ENCODE data around the gene C8A. TPM values are rescaled to one million over a fixed set of nuclear protein-coding genes. Genes with fewer than 3 reads are reported as not detected.

Gene C8A
- total RNA-seq, 1 experiment from 2014 or later, result not detected

DNA sequence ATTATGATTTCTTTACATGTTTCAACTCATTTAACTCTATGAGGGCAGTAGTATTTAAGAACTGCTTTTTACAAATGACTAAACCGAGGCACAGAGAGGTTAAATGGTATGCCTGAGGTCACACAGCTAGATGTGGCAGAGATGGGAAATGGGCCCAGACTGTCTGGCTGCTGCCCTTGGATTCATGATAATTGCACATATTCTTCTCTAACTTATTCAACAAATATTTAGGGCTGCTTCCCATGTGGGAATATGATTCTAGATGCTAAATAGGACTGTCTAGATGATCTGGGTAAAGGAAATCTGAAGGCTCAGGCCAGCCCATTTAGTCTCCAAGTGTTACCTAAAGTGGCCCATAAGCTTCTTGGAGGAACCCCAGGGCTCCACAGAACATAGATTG is 26.2 kb downstream of the C8A start:
- Mint-ChIP-seq H3K36me3 (ENCODE audit: insufficient read depth, unreplicated experiment) (no peaks in the 10 kb centered on the region), H3K4me3 (ENCODE audit: low read depth, unreplicated experiment) (no peak overlapping the region), H3K27ac (ENCODE audit: unreplicated experiment) (no peak overlapping the region), H3K9me3 (ENCODE audit: low read depth, unreplicated experiment) (peaks cover 4% of the 10 kb centered on the region), H3K27me3 (ENCODE audit: unreplicated experiment) (no peaks in the 10 kb centered on the region), H3K4me1 (ENCODE audit: low read depth, unreplicated experiment) (no peaks in the 10 kb centered on the region)
- BruUV-seq (replicated peaks), result no TSS peak
- DNase-seq, result no peak
- CTCF ChIA-PET, result interaction anchor here (0.6 kb wide), 1 partner anchor 520 kb away, joined by 4 read pairs; no protein-coding TSS in a partner anchor
- intact Hi-C loops (cut with micrococcal nuclease; ENCODE audit: unreplicated experiment), result no loop called here
- TF ChIP-seq, protein P1, sequence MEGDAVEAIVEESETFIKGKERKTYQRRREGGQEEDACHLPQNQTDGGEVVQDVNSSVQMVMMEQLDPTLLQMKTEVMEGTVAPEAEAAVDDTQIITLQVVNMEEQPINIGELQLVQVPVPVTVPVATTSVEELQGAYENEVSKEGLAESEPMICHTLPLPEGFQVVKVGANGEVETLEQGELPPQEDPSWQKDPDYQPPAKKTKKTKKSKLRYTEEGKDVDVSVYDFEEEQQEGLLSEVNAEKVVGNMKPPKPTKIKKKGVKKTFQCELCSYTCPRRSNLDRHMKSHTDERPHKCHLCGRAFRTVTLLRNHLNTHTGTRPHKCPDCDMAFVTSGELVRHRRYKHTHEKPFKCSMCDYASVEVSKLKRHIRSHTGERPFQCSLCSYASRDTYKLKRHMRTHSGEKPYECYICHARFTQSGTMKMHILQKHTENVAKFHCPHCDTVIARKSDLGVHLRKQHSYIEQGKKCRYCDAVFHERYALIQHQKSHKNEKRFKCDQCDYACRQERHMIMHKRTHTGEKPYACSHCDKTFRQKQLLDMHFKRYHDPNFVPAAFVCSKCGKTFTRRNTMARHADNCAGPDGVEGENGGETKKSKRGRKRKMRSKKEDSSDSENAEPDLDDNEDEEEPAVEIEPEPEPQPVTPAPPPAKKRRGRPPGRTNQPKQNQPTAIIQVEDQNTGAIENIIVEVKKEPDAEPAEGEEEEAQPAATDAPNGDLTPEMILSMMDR (IDR thresholded peaks at IDR 0.05; ENCODE audit: unreplicated experiment), result no peak

DNA sequence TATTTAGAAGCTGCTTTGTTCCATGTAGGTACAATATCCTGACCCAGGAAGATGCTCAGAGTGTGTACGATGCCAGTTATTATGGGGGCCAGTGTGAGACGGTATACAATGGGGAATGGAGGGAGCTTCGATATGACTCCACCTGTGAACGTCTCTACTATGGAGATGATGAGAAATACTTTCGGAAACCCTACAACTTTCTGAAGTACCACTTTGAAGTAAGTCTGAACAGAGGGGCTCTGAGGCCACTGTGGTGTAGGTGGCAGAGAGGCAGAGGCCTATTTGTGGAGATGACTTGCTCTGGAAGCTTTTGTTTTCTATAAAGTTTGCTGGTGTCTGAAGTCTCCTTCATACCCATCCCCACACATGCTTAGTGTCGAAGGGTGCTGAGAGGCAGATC is 26.8 kb downstream of the C8A start:
- DNase-seq, result no peak
- Mint-ChIP-seq H3K9me3 (ENCODE audit: low read depth, unreplicated experiment) (peaks cover 5% of the 10 kb centered on the region), H3K27ac (ENCODE audit: unreplicated experiment) (no peak overlapping the region), H3K27me3 (ENCODE audit: unreplicated experiment) (no peaks in the 10 kb centered on the region), H3K4me1 (ENCODE audit: low read depth, unreplicated experiment) (no peaks in the 10 kb centered on the region), H3K36me3 (ENCODE audit: insufficient read depth, unreplicated experiment) (no peaks in the 10 kb centered on the region), H3K4me3 (ENCODE audit: low read depth, unreplicated experiment) (no peak overlapping the region)
- TF ChIP-seq, protein P1 (IDR thresholded peaks at IDR 0.05; ENCODE audit: unreplicated experiment), result no peak
- intact Hi-C loops (cut with micrococcal nuclease; ENCODE audit: unreplicated experiment), result no loop called here
- BruUV-seq (replicated peaks), result no TSS peak
- CTCF ChIA-PET, result no interaction called here

DNA sequence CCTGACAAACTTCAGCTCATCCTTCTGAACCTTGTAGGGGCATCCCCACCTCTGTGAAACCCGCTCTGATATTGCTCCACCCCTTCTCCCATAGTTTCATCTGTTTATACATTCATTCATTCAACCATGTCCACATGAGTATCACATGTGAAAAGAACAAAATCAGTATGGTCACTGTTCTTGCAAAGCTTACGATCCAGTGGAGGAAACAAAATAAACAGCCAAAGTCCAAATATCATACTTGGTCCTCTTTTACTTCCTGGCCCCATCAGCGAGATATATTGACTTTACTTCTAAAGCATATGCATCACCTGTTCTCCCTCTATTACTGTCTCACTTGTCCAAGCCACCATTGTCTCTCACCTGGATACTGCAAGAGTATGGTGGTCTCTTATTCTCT is 35.6 kb downstream of the C8A start:
- Mint-ChIP-seq H3K27me3 (ENCODE audit: unreplicated experiment) (no peaks in the 10 kb centered on the region), H3K9me3 (ENCODE audit: low read depth, unreplicated experiment) (peaks cover 4% of the 10 kb centered on the region)

DNA sequence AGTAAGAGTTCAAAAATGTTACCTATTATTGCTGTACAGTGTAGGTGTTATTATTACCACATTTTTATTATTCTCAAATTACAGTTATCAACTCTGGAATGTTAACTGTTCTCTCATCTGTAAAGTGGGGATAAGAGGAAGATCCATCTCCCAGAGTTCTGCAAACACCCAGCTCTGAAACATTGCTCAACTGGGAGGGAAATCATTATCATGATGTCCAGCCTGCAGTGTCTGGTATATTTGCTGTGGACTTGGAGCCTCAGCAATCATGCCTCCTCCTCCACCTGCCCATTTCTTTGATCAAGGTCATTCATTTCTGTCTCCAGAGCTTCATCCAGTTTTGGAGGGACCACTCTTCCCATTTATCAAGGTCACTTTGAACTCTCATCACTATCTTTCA is 39.4 kb downstream of the C8A start:
- Mint-ChIP-seq H3K27me3 (ENCODE audit: unreplicated experiment) (no peaks in the 10 kb centered on the region), H3K4me1 (ENCODE audit: low read depth, unreplicated experiment) (no peaks in the 10 kb centered on the region), H3K27ac (ENCODE audit: unreplicated experiment) (no peak overlapping the region), H3K4me3 (ENCODE audit: low read depth, unreplicated experiment) (no peak overlapping the region), H3K9me3 (ENCODE audit: low read depth, unreplicated experiment) (no peaks in the 10 kb centered on the region), H3K36me3 (ENCODE audit: insufficient read depth, unreplicated experiment) (no peaks in the 10 kb centered on the region)
- CTCF ChIA-PET, result no interaction called here
- intact Hi-C loops (cut with micrococcal nuclease; ENCODE audit: unreplicated experiment), result no loop called here
- DNase-seq, result no peak
- TF ChIP-seq, protein P1 (IDR thresholded peaks at IDR 0.05; ENCODE audit: unreplicated experiment), result no peak
- no TSS peak for BruUV-seq (replicated peaks)

More for the DNA sequence above, 35.6 kb downstream of the C8A start:
- Mint-ChIP-seq H3K4me1 (ENCODE audit: low read depth, unreplicated experiment) (no peaks in the 10 kb centered on the region), H3K27ac (ENCODE audit: unreplicated experiment) (no peak overlapping the region), H3K4me3 (ENCODE audit: low read depth, unreplicated experiment) (no peak overlapping the region), H3K36me3 (ENCODE audit: insufficient read depth, unreplicated experiment) (no peaks in the 10 kb centered on the region)
- CTCF ChIA-PET, result no interaction called here
- no TSS peak for BruUV-seq (replicated peaks)
- TF ChIP-seq, protein P1 (IDR thresholded peaks at IDR 0.05; ENCODE audit: unreplicated experiment), result no peak
- no peak for DNase-seq
- intact Hi-C loops (cut with micrococcal nuclease; ENCODE audit: unreplicated experiment), result no loop called here
